H1 (cell line): Measurements from ENCODE around the gene USPL1.

Experiments used
- EZH2 ChIP-seq: fragments of 200-600 bp; sonication (generic); IDR thresholded peaks from 2 replicates; pipeline ENCODE4 v1.7.1; 2012; ENCODE audit warnings: low read depth, mild to moderate bottlenecking, moderate library complexity, low read length, inconsistent platforms; ENCODE audit not compliant: severe bottlenecking
- GABPA ChIP-seq: IDR thresholded peaks from 2 replicates; pipeline ENCODE4 v1.6.1; 2011; ENCODE audit warnings: mild to moderate bottlenecking, low read length, moderate library complexity, borderline replicate concordance; ENCODE audit not compliant: insufficient read depth
- MAFK ChIP-seq: IDR thresholded peaks from 2 replicates; pipeline ENCODE4 v1.6.1; 2012; ENCODE audit warnings: low read depth, mild to moderate bottlenecking, improper control_type of control experiment, low read length
- POLR2A ChIP-seq, 2 experiments: IDR thresholded peaks; 1 replicate in 1 of 2; 2 replicates in 1 of 2; pipeline ENCODE4 v1.6.1; 2011; ENCODE audit warnings: low read depth in 2 of 2, low read length in 2 of 2, mild to moderate bottlenecking in 2 of 2; ENCODE audit errors: control extremely low read depth in 1 of 2
- RAD21 ChIP-seq, 2 experiments: IDR thresholded peaks in 1 of 2; conservative IDR thresholded peaks in 1 of 2; 2 replicates each; pipeline ENCODE4 v1.6.1; 2011; ENCODE audit warnings: low read depth in 2 of 2, low read length in 2 of 2, improper control_type of control experiment in 1 of 2, inconsistent platforms in 1 of 2, mild to moderate bottlenecking in 1 of 2, moderate library complexity in 1 of 2
- RXRA ChIP-seq: IDR thresholded peaks from 2 replicates; pipeline ENCODE4 v1.6.1; 2011; ENCODE audit warnings: low read depth, mild to moderate bottlenecking, low read length, moderate library complexity; ENCODE audit not compliant: insufficient read depth
- SP1 ChIP-seq: IDR thresholded peaks from 2 replicates; pipeline ENCODE4 v1.6.1; 2011; ENCODE audit warnings: low read depth, low read length
- SUZ12 ChIP-seq: fragments of 200-600 bp; sonication (generic); IDR thresholded peaks from 2 replicates; pipeline ENCODE4 v1.6.1; 2012; ENCODE audit warnings: mild to moderate bottlenecking, inconsistent platforms, low read length, moderate library complexity, mixed read lengths
- TAF1 ChIP-seq: IDR thresholded peaks from 2 replicates; pipeline ENCODE4 v1.6.1; 2011; ENCODE audit warnings: mild to moderate bottlenecking, low read depth, low read length
- USF2 ChIP-seq: IDR thresholded peaks from 2 replicates; pipeline ENCODE4 v1.6.1; 2011; ENCODE audit warnings: low read length, improper control_type of control experiment
- TF ChIP-seq, protein P1 (sequence below), 3 experiments: IDR thresholded peaks; 1 replicate in 2 of 3; 2 replicates in 1 of 3; pipeline versions ENCODE4 v1.5.1 to v1.6.1; 2011; ENCODE audit warnings: low read length in 3 of 3, mild to moderate bottlenecking in 3 of 3, inconsistent platforms in 2 of 3, low read depth in 1 of 3, moderate library complexity in 1 of 3; ENCODE audit not compliant: insufficient read depth in 1 of 3; ENCODE audit errors: control extremely low read depth in 1 of 3

GRCh38 chr13:30668312-30668711, 50.6 kb downstream of the USPL1 start:
- TF ChIP-seq USF2 = no peak
- TF ChIP-seq MAFK = no peak
- TF ChIP-seq, protein P1, sequence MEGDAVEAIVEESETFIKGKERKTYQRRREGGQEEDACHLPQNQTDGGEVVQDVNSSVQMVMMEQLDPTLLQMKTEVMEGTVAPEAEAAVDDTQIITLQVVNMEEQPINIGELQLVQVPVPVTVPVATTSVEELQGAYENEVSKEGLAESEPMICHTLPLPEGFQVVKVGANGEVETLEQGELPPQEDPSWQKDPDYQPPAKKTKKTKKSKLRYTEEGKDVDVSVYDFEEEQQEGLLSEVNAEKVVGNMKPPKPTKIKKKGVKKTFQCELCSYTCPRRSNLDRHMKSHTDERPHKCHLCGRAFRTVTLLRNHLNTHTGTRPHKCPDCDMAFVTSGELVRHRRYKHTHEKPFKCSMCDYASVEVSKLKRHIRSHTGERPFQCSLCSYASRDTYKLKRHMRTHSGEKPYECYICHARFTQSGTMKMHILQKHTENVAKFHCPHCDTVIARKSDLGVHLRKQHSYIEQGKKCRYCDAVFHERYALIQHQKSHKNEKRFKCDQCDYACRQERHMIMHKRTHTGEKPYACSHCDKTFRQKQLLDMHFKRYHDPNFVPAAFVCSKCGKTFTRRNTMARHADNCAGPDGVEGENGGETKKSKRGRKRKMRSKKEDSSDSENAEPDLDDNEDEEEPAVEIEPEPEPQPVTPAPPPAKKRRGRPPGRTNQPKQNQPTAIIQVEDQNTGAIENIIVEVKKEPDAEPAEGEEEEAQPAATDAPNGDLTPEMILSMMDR (IDR thresholded peaks at IDR 0.05; ENCODE audit: control extremely low read depth in 1 of 3, insufficient read depth in 1 of 3, low read depth in 1 of 3, low read length in 3 of 3) = no peak
- no peak for TF ChIP-seq EZH2
- TF ChIP-seq TAF1 = no peak
- TF ChIP-seq RAD21 (IDR thresholded peaks at IDR 0.05 in 1 of 2, conservative IDR thresholded peaks at IDR 0.05 in 1 of 2; ENCODE audit: low read depth in 2 of 2, low read length in 2 of 2) = no peak
- TF ChIP-seq SUZ12 = no peak
- TF ChIP-seq GABPA = no peak
- no peak for TF ChIP-seq RXRA
- no peak for TF ChIP-seq POLR2A (IDR thresholded peaks at IDR 0.05; ENCODE audit: control extremely low read depth in 1 of 2, low read depth in 2 of 2, low read length in 2 of 2)
- TF ChIP-seq SP1 = no peak
